HG03159 (cell line): Measurements from ENCODE around the gene EGFL6.
"Not testable (repeated sequence)": the region's sequence is repeated elsewhere in the genome, so short reads cannot be mapped to it uniquely, and the experiment has no call there.

Source experiments
- ATAC-seq: cut with Tn5 transposase; IDR thresholded peaks from one replicate; pipeline ENCODE4 v1.9.1; 2021; ENCODE audit warnings: mild to moderate bottlenecking, moderate library complexity; ENCODE audit not compliant: unreplicated experiment

Gene EGFL6

DNA sequence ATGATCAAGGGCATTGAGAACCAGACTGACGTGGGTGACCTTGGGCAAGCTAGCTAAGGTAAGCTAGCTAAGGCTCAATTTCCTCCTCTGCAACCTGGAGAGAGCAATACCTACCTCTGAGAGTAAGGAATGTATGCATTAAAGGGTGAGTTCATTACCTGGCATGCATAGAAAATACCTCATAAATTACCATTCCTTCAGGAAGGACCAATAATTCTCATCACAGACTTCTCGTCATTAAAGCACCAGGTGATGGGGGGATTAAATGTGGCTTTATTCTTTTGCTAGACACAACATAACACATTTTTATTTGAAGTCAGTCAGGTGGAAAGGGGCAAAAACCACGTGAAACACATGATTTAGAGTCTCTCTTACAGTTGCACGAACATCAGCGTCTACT, 21.5 kb downstream of the EGFL6 start:
- ATAC-seq: no peak

DNA sequence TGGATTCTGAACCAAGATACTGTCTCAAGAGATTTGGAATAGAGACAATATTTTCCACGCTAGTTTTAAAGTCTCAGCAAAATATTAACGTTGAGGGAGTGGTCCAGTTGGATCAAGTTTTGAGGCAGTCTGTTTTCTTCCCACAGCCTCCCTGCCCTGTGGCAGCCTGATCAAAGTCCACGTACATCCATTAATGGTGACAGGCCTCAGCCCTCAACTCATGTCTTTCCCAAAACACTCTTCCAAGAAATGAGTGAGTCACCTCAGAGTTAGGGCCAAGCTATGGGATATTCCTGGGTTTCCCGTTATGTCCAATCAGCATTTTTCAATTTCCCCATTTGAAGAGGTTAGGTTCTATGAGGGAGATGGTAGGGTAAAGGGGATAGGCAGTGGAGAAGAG, 28.5 kb downstream of the EGFL6 start:
- ATAC-seq: no peak

DNA sequence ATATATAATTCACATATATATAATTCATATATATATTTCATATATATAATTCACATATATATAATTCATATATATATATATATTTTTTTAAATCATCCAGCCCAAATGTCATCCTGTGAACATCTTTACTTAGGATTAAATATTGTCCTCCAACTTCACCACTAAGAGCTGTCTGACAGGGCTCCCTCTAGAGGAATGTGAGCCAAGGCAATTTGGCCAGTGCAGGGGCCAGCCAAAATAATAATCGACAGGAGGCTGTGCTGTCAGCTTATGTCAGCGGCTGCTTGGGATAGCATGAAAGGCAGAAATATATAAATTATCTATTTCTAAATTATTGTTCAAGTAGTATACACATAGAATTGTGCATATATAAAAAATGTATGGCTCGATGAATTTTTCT, 29.5 kb downstream of the EGFL6 start:
- ATAC-seq: no peak

DNA sequence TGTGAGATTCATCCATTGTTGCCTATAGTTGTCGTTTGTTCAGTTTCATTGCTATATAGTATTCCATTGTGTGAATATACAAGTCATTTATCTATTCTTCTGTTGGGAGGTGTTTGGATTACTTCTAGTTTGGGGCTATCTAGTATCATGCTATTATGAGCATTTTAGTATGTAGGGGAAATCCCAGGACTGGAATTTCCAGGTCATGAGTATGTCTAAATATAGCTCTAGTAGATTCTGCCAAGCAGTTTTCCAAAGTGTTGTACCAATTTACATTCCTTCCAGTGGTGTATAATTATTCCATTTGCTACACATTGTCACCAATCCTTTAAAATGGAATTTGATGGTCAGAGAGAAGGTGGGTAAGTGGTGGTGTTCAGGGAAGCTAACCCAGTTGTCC, 30.1 kb downstream of the EGFL6 start:
- ATAC-seq: no peak

DNA sequence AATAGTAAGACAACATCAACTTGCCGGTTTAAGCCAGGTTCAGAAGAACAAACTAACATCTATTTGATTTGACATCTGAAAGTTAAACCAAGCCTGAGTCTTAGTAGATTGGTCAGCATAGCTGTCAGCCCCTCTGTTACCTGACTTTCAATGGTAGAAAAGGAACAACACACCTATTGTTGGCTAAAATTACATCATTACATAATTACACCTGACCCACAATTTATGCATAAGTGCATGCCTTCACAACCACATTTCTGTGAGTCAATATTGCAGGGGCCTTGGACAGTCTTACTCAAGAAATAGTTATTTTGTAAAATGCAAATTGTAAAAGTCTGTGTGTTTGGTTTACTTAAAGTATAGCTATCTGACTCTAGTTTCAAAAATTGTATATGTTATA, 36.2 kb downstream of the EGFL6 start:
- no peak for ATAC-seq

DNA sequence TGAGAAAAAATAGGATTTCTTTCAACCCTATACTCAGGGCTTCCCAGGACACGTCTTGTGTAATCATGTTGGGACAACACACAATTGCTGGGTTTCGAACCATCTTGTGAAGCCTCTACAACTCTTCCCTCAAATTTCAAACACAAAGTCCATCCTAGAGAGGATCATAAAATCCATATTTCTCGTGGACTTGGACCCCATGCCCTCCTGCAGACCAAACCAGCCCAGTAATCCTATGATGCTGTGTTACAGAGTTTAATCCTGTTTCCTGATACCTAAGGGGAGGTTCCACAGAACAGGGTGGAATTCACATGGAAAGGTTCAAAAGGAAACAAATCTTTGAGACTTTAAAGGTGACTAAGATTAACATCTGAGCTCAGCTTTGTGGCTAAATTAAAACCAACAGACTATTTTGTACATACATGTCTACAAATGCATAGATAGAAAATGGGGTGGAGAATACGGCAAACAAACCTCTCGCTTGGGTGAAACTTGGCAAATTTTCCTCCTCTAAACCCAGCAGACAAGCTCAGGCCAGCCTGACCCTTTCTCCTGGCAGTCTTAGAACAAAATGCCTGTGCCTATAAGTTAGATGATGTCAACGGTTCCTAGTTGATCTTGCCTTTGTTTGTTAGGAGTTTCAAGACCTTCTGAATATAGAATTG, 38.1 kb downstream of the EGFL6 start:
- no peak for ATAC-seq

DNA sequence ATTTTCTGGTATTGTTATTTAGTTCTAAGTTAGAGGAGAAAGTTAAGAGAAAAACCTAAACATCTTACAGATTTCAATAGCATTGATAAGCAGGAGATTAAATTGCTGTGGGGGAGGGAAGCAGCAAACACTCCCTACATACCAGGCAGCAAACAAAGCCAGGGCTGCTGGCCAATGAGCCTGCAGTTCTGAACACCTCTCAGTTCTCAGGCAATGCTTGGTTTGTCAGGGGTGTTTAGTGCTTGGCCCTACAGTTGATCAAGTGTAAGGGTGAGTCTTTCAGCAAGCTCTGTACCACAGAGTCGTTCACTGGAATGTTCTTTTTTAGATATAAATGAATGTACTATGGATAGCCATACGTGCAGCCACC, 38.6 kb downstream of the EGFL6 start:
- no peak for ATAC-seq

DNA sequence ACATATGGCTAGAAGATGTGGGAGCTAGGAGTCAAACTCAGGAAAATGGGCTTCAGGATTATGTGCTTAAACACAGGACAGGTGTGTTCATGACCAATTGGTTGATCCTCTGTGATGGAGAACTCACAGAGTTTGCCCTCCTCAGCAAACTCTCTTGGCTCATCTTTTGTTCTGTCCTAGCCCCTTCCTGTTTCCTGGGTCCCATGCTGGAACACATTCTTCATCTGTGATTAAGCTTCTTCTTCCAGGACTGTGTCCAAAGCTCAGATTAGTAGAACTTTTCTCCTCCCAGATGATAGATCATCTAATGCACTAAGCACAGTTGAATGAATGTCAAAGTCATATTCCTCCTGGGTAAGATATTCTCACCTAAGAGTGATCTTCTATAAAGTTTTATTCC, 44.8 kb downstream of the EGFL6 start:
- ATAC-seq: no peak

DNA sequence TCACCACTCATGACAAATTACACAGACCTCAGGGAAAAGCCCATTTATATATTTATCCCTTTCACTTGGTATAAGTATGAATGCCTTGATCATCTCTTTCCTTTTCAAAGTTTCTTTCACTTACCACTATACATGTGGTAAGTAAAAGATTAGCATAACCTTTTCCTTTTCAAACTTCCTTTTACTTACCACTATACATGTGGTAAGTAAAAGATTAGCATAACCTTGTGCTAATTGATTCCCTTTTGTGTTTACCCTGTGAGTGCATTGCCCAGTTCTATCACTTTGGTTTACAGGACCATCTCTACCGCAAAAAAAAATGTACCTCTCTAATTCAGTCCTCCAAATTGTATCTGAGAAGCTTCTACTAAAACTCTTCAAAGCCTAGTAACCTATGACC, 50.8 kb downstream of the EGFL6 start:
- no peak for ATAC-seq

DNA sequence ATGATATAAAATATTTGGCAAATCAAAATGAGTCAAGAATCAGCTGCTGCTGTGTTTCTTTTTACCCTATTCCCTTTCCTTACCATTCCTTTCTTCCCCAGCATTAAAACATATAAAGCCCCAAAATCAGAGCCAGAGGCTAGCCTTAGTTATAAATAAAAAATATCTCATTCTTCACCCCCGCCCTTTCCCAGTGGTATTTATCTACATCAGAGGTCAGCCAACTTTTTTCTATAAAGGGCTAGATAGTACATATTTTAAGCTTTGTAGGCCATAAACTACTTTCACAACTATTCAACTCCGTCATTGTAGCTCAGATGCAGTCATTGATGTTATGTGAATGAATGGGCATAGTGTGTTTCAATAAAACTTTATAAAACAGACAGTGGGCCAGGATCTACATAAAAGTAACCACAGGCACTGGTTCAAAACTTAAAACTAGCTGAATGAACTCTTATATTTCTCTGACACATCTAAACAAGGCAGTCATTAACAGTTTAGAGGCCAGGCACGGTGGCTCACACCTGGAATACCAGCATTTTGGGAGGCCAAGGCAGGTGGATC, 53.1 kb downstream of the EGFL6 start:
- no peak for ATAC-seq

DNA sequence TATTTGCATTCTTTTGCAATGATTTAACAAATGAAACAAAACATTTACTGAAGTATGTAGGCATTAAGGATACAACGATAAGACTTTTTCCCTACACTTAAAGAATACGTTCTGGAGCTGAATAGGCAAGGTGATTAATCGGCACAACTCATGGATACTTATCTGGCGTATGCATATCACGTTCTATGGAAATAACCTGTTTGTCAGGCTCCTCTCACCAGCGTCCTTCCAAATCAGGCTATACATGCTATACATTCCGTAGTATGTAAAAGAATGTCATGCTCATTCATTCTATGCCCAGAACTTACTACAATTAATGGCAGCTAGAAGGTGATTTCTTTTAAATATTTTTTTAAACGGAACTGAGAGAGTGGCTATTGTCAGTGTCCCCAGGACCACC, 57.9 kb downstream of the EGFL6 start:
- ATAC-seq: no peak

DNA sequence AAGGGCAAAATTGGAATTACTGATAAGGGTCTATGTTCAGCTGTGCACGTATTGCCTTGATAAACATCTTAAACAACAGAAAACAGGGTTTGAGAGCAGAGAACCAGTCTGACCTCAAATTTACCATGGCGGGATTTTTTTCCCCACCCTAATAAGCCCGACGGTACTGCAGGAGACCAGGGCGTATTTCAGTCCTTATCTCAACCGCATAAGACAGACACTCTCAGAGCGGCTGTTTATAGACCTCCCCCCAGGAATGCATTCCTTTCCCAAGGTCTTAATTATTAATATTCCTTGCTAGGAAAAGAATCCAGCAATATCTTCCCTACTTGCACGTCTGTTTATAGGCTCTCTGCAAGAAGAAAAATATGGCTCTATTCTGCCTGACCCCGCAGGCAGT, 67.8 kb downstream of the EGFL6 start:
- not testable (repeated sequence) for ATAC-seq

DNA sequence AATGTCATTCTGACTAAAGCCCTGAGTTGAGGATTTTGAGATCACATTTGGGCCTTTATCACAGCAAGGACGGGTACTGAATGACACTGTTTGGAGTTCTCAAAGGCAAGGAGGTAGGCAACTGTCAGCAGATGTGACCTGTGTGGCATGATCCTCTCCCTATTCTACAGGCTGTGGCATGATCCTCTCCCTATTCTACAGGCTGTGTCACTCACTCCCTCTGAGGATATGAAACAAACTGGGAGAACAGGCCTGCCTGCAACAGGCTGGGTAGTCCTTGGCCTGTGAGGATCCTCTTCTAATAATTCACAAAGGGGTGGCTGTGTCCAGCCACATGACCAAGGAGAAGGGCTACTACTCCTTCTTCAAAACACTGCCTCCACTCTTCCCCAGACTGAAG, 68.6 kb downstream of the EGFL6 start:
- ATAC-seq: no peak

DNA sequence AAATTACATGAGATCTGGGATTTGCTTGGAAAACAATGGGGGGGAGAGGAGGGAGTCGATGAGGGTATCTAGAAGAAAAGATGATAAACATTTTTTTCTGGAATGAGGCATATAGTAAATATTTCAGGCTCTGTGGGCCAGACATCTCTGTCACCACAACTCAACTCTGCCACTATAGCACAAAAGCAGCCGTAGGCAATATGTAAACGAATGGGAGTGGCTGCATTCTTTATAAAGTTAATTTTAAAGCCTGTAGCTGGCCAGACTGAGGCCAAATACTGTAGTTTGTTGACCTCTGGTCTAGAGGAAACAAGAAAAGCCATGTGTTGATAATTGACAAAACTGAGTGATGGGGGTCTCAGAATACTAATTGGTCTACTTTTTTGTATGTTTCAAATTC, 69.4 kb downstream of the EGFL6 start:
- no peak for ATAC-seq

DNA sequence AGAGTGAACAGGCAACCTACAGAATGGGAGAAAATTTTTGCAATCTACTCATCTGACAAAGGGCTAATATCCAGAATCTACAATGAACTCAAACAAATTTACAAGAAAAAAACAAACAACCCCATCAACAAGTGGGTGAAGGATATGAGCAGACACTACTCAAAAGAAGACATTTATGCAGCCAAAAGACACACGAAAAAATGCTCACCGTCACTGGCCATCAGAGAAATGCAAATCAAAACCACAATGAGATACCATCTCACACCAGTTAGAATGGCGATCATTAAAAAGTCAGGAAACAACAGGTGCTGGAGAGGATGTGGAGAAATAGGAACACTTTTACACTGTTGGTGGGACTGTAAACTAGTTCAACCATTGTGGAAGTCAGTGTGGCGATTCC, 72.3 kb downstream of the EGFL6 start:
- ATAC-seq: not testable (repeated sequence)

DNA sequence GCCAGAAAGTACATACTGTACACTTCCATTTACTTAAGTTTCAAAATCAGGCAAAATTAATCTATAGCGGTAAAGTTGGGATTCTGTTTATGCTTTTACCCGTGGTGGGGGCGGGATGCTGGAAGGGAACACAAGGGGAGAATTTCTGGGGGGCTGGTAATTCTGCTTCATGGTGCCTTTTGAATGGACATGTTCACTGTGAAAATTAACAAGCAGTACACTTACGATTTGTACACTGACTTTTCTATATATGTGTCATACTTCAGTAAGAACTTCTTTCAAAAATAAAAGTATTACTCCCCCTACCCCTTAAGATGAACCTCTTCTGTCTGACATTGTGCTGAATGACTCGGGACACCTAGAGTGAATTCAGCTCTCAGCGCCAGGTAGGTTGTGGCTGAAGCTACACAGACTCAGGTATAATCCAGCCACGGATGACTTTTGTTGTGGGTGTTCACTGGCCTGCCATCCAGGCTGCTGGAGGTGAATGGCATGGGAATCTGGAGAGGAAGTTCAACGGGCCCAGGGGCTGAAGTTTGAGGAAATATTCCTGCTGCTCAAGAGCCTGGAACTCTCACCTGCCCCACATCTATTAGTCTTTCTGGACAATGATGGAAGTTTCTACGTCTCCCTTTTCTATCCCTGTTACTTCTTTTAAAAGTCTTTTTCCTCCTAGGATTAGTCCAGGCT, 76.2 kb downstream of the EGFL6 start:
- ATAC-seq: no peak

DNA sequence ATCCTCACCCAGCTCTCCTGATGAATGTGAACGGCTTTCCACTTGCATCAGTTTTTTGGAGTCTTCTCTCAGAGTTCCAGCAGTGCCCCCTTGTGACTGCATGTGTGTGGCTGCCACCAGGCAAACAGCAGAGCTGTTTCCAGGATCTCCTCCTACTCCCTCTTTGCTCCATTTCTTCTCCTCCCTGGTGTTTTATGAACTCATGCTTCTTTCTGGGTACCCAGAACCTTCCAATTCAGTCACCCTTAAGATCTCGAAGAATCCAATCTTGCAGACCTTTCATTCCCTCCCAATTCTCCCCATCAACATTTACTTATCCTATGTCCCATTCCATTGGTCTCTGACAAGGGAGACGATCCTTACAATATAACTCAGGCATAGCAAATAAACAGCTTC, 76.8 kb downstream of the EGFL6 start:
- no peak for ATAC-seq

DNA sequence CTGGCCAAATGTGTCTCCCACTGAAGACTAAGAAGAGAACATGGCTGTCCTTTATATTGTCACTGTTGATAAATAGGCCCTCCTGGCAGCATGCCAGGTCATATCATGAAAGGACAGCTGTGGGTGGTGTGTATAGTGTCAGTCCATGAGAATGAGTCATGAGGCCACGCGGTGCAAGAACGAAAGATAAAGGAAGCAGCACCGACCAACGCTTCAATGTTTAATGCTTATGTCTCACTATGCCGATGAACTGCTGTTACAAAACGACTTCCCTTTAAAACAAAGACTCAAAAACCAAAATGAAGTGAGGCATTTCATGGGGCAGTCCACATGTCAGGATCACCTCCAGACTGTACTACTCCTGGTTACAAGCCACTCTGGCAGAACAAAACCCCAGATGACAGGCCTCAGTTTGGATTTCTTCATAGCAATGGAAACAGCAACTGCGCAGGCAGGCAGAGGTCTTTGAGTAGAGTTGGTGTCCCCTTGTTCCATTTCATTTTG, 78.4 kb downstream of the EGFL6 start:
- ATAC-seq: no peak

DNA sequence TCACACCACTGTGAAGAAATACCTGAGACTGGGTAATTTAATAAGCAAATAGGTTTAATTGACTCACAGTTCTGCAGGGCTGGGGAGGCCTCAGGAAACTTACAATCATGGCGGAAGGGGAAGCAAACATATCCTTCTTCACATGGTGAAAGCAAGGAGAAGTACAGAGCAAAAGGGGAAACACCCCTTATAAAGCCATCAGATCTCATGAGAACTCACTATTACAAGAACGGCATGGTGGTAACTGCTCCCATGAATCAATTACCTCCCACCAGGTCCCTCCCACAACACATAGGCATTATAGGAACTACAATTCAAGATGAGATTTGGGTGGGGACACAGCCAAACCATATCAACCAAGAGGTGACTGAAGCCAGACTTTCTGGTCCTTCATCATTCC, 78.9 kb downstream of the EGFL6 start:
- not testable (repeated sequence) for ATAC-seq

DNA sequence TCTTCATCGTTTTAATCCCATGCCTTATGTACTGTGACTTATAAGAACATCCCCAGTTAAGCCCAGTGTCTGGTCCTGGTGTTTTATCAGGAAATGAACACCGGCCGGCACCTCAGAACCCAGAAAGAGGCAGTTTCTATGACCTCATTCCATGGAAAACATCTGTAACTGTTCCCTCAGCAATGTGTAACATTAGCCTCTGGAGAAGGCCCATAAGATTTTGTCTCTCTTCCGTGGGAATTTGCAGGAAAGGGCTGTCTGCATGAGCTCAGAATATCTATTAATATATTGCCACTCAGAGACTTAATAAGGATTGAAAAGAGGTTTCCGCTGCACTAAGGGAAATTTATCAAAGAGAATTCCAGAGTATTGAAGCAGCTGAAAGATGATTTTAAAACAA, 80.4 kb downstream of the EGFL6 start:
- ATAC-seq: no peak

DNA sequence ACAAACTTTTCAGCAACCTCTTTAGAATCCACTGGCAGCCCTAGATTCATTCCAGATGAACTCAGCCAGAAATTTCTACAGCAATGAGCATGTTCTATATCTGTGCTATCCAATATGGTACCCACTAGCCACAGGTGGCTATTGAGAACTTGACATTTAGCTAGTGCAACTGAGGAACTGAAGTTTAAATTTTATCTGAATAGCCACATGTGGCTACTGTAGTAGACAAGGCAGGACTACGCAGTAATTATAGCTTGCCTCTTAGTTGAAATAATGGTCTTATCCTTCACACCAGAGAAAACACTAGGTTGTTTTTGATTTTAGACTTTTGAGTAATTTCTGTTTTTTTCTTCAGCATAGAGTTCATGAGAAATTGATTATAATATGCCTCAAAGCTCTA, 80.9 kb downstream of the EGFL6 start:
- ATAC-seq: no peak

DNA sequence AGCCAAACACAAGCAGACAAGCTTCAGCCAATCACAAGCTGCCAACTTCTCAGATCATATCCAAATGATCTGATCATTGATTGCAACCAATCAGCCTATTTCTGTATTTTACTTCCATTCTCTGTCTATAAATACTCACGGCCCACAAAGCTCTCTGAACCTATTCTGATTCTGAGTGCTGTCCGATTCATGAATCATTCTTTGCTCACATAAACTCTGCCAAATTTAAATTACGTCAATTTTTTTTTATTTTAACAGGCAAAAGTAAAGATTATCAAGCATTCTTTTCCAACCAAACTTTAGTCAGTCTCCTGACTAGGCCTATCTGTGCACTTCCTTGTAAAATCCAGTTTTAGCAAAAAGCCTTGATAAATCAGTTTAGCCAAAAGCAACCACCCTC, 81.7 kb downstream of the EGFL6 start:
- ATAC-seq: no peak
